K562 (cell line): ENCODE results near the gene CXCL17. TPM values are rescaled to one million over a fixed set of nuclear protein-coding genes. Genes with fewer than 3 reads are reported as not detected.
A peak's percentile ranks its signal among the peaks of the same experiment; 100 is the strongest.

Source experiments
- ATAC-seq: fragments of 200-7000 bp; cut with Tn5 transposase; 3 replicates; pipeline ENCODE4 v1.9.1; 2020; ENCODE audit warnings: moderate library complexity
- BruUV-seq: library from RNA; stranded (reverse); fragments of 400-500 nt; replicated peaks from 2 replicates; lab custom pipeline; 2021; lab: Mats Ljungman, UMichigan
- CTCF ChIA-PET: fragments of 300-600 bp; formaldehyde crosslinking; extraction: SDS; loops from one replicate; lab custom pipeline; 2021; ENCODE audit warnings: low intra/inter-chr PET ratio; lab: Yijun Ruan, JAX
- POLR2A ChIA-PET: fragments of 300-600, 350-650 bp; sonication (Branson Sonifier 250); formaldehyde crosslinking; extraction: SDS; loops from one replicate; lab custom pipeline; 2021; ENCODE audit warnings: antibody characterized with exemption, inconsistent platforms; lab: Yijun Ruan, JAX
- DNase-seq, 4 experiments: peaks; one replicate each; pipeline versions ENCODE4 v3.0.0 to v3.0.0-alpha.2; 2011 to 2018; ENCODE audit warnings: low spot score in 3 of 4, mixed read lengths in 3 of 4; ENCODE audit errors: extremely low read depth in 1 of 4
- FAIRE-seq: peaks from 2 replicates; lab custom pipeline; 2011; peaks lifted over from hg19 to GRCh38; lab: Jason Lieb, UNC
- H2AFZ ChIP-seq: 2 replicates; pipeline ENCODE4 v1.6.0; 2011; ENCODE audit warnings: low read depth, low read length, control low read depth, inconsistent platforms
- H3K27ac ChIP-seq: fragments of 200-600 bp; 3 replicates; pipeline ENCODE4 v1.8.0; 2011; ENCODE audit warnings: low read depth, mild to moderate bottlenecking, control low read depth, inconsistent platforms, low read length, moderate library complexity, mixed read lengths; ENCODE audit errors: extremely low read depth
- H3K27me3 ChIP-seq, 2 experiments: fragments of 300-600 bp in 1 of 2; 2 replicates in 1 of 2; 3 replicates in 1 of 2; pipeline versions ENCODE4 v1.6.0 to v1.8.0; 2011; ENCODE audit warnings: inconsistent platforms in 2 of 2, low read length in 2 of 2, mild to moderate bottlenecking in 1 of 2, mixed read lengths in 1 of 2, moderate library complexity in 1 of 2; ENCODE audit not compliant: control insufficient read depth in 2 of 2, insufficient read depth in 2 of 2
- H3K36me3 ChIP-seq: fragments of 300-600 bp; 3 replicates; pipeline ENCODE4 v1.8.0; 2011; ENCODE audit warnings: mild to moderate bottlenecking, low read length, inconsistent platforms; ENCODE audit not compliant: control insufficient read depth, insufficient read depth
- H3K4me1 ChIP-seq, 2 experiments: fragments of 200-600 bp in 1 of 2; replicated peaks in 1 of 2; 2 replicates in 1 of 2; 3 replicates in 1 of 2; pipeline versions ENCODE4 v1.5.1 to v1.8.0; 2011; ENCODE audit warnings: inconsistent platforms in 2 of 2, low read length in 2 of 2, mild to moderate bottlenecking in 1 of 2, mixed read lengths in 1 of 2, moderate library complexity in 1 of 2; ENCODE audit not compliant: control insufficient read depth in 2 of 2, insufficient read depth in 2 of 2
- H3K4me2 ChIP-seq: 2 replicates; pipeline ENCODE4 v1.6.1; 2011; ENCODE audit warnings: low read length, control low read depth, inconsistent platforms, mixed read lengths; ENCODE audit not compliant: insufficient read depth
- H3K4me3 ChIP-seq: fragments of 200-600 bp; sonication (generic), shearing (Covaris generic); 2 replicates; pipeline ENCODE4 v1.5.1; 2016; ENCODE audit warnings: control low read depth, inconsistent platforms
- H3K79me2 ChIP-seq: fragments of 200-600 bp; 3 replicates; pipeline ENCODE4 v1.8.0; 2011; ENCODE audit warnings: low read length, inconsistent platforms; ENCODE audit not compliant: control insufficient read depth, insufficient read depth
- H3K9ac ChIP-seq, 2 experiments: 2 replicates each; pipeline versions ENCODE4 v1.6.0 to v1.6.1; 2011; ENCODE audit warnings: low read depth in 2 of 2, low read length in 2 of 2, control low read depth in 1 of 2, inconsistent platforms in 1 of 2, mild to moderate bottlenecking in 1 of 2, mixed read lengths in 1 of 2; ENCODE audit not compliant: insufficient read depth in 1 of 2
- H3K9me1 ChIP-seq: one replicate; pipeline ENCODE4 v1.6.0; 2011; ENCODE audit warnings: inconsistent platforms, mild to moderate bottlenecking, low read length, moderate library complexity; ENCODE audit not compliant: control insufficient read depth, insufficient read depth
- H3K9me3 ChIP-seq: replicated peaks from 2 replicates; pipeline ENCODE4 v1.5.1; 2011; ENCODE audit warnings: low read depth, low read length, inconsistent platforms; ENCODE audit not compliant: control insufficient read depth, insufficient read depth
- H4K20me1 ChIP-seq: replicated peaks from 2 replicates; pipeline ENCODE4 v1.6.1; 2011; ENCODE audit warnings: low read length, inconsistent platforms, mixed read lengths; ENCODE audit not compliant: control insufficient read depth, insufficient read depth
- ATF7 ChIP-seq: fragments of 450-650 bp; IDR thresholded peaks from 2 replicates; pipeline ENCODE4 v1.7.1; 2014; ENCODE audit warnings: mild to moderate bottlenecking, moderate library complexity
- FOXK2 ChIP-seq, 2 experiments: fragments of 450-650 bp; IDR thresholded peaks in 1 of 2; conservative IDR thresholded peaks in 1 of 2; 2 replicates each; pipeline ENCODE4 v1.6.1; 2016; ENCODE audit warnings: low read depth in 2 of 2, mild to moderate bottlenecking in 1 of 2
- HSF4 ChIP-seq: fragments of 250-450 bp; sonication (Bioruptor Pico); IDR thresholded peaks from 2 replicates; pipeline ENCODE4 v2.1.2; 2022; ENCODE audit warnings: mild to moderate bottlenecking, moderate library complexity, borderline replicate concordance
- MYBL2 ChIP-seq, 2 experiments: fragments of 450-650 bp in 1 of 2; sonication (generic) in 1 of 2; formaldehyde crosslinking in 1 of 2; IDR thresholded peaks; 2 replicates each; pipeline versions ENCODE4 v1.6.1 to v1.8.1; 2017 to 2022; ENCODE audit warnings: borderline replicate concordance in 1 of 2, inconsistent platforms in 1 of 2, low read depth in 1 of 2, mild to moderate bottlenecking in 1 of 2, missing genetic modification reagents in 1 of 2, moderate library complexity in 1 of 2
- POLR2A ChIP-seq: fragments of 450-650 bp; conservative IDR thresholded peaks from 2 replicates; pipeline ENCODE4 v1.6.1; 2016
- REST ChIP-seq, 2 experiments: fragments of 450-650 bp; formaldehyde crosslinking in 1 of 2; IDR thresholded peaks; 2 replicates each; pipeline versions ENCODE4 v1.4.0 to v1.6.1; 2014 to 2020; ENCODE audit warnings: mild to moderate bottlenecking in 2 of 2, borderline replicate concordance in 1 of 2, low read depth in 1 of 2
- TEAD4 ChIP-seq, 2 experiments: sonication (generic) in 1 of 2; formaldehyde crosslinking in 1 of 2; IDR thresholded peaks; 2 replicates each; pipeline versions ENCODE4 v1.6.1 to v1.8.0; 2012 to 2022; ENCODE audit warnings: borderline replicate concordance in 1 of 2, inconsistent platforms in 1 of 2, low read length in 1 of 2, mild to moderate bottlenecking in 1 of 2, missing genetic modification reagents in 1 of 2
- ZFX ChIP-seq: sonication (generic); formaldehyde crosslinking; IDR thresholded peaks from 2 replicates; pipeline ENCODE4 v1.8.0; 2022; ENCODE audit warnings: mild to moderate bottlenecking, missing genetic modification reagents, moderate library complexity
- ZNF280A ChIP-seq: fragments of 450-650 bp; IDR thresholded peaks from 2 replicates; pipeline ENCODE4 v1.6.1; 2018; ENCODE audit warnings: mild to moderate bottlenecking, low read depth; ENCODE audit not compliant: partially characterized antibody
- ZNF311 ChIP-seq: fragments of 250-450 bp; sonication (Bioruptor Pico); IDR thresholded peaks from 2 replicates; pipeline ENCODE4 v1.4.0; 2020; ENCODE audit warnings: mild to moderate bottlenecking, moderate library complexity
- WGBS: fragments of 100-300 bp; shearing (Covaris generic); methylation state at CpG from one replicate; pipeline ENCODE4 v1.1.6; 2016; ENCODE audit warnings: low coverage, mixed read lengths; ENCODE audit not compliant: insufficient coverage; ENCODE audit errors: missing lambda C conversion rate; 5-methylcytosine and 5-hydroxymethylcytosine counted together
- in situ Hi-C: fragments of 300-500 bp; cut with MboI; formaldehyde crosslinking; loops from 4 replicates; pipeline ENCODE4 v1.15.0; 2018; ENCODE audit warnings: inconsistent platforms, mixed read lengths
- intact Hi-C: fragments of 100-400 bp; cut with micrococcal nuclease; formaldehyde crosslinking; loops from 2 replicates; pipeline ENCODE4 v1.14.2; 2022
- polyA plus RNA-seq, 8 experiments: library from polyadenylated mRNA; depleted of rRNA in 4 of 8; stranded (reverse) in 5 of 8; unstranded in 3 of 8; fragments of >200 nt; fragmentation: Nextera tagmentation in 2 of 8; fragmentation: Illumina TruSeq in 1 of 8; extraction: Ambion mirVana in 2 of 8; extraction: Trizol in 1 of 8; gene quantifications; 2 replicates each; pipeline versions ENCODE4 v1.2.1 to v1.2.3, GENCODE V29; 2011 to 2014; ENCODE audit warnings: inconsistent platforms in 1 of 8, missing spikeins in 1 of 8
- total RNA-seq, 7 experiments: library from RNA; depleted of rRNA in 6 of 7; stranded (reverse); fragments of >200 nt in 6 of 7; fragmentation: Illumina TruSeq in 2 of 7; extraction: Trizol in 2 of 7; gene quantifications; 2 replicates each; pipeline versions ENCODE4 v1.2.1 to v1.2.3, GENCODE V29; 2011 to 2021; ENCODE audit warnings: low replicate concordance in 1 of 7

Gene CXCL17
- total and polyA plus RNA-seq, 9 of the 15 experiments (the other 6 are each of a cell fraction or from before 2014, with no cell fraction given): 0.10 to 0.15 TPM; not detected in 7

GRCh38 chr19:42386974-42387707 lies 55.6 kb downstream of the CXCL17 start:
- WGBS: 1% methylated on average over 24 of the region's 48 CpGs
- DNase-seq: peak; percentile 69 to 88 (median 86)
- H3K36me3 ChIP-seq: no peaks in the 10 kb centered on the region
- peak overlapping the region; percentile 79 for H2AFZ ChIP-seq
- no TSS peak for BruUV-seq
- H3K79me2 ChIP-seq: no peaks in the 10 kb centered on the region
- peaks cover 28 to 37% of the 10 kb centered on the region in 2 experiments for H3K27me3 ChIP-seq
- peak; percentile 6 for FAIRE-seq
- no peaks in the 10 kb centered on the region for H3K9me1 ChIP-seq
- H3K9me3 ChIP-seq: no peaks in the 10 kb centered on the region
- H3K4me1 ChIP-seq: peaks cover 0 to 17% of the 10 kb centered on the region in 2 experiments; a peak in 2 of 5 replicates
- ChIA-PET POLR2A (interaction anchor here (0.7 to 1.1 kb wide), 3 partner anchors 10 to 169 kb away, joined by 3 to 8 read pairs (median 3); no protein-coding TSS in a partner anchor), CTCF (interaction anchor here (1.4 kb wide), 1 partner anchor 52 kb away, joined by 4 read pairs; no protein-coding TSS in a partner anchor)
- H3K4me2 ChIP-seq: peak overlapping the region; percentile 63
- H3K27ac ChIP-seq: no peak overlapping the region
- no peaks in the 10 kb centered on the region for H4K20me1 ChIP-seq
- H3K9ac ChIP-seq: peak overlapping the region in 1 of 2 experiments; percentile 79; a peak in 2 of 4 replicates
- peak overlapping the region; percentile 32 for H3K4me3 ChIP-seq
- intact Hi-C loops (no loop called here), in situ Hi-C loops (no loop called here)
- ATAC-seq: peak; percentile 96
- TF ChIP-seq POLR2A (no peak), FOXK2 (conservative IDR thresholded peaks at IDR 0.05 in 1 of 2, IDR thresholded peaks at IDR 0.05 in 1 of 2; ENCODE audit: low read depth in 2 of 2) (no peak), TEAD4 (IDR thresholded peaks at IDR 0.05; ENCODE audit: low read length) (no peak), TEAD4 (CRISPR knock-in tag; IDR thresholded peaks at IDR 0.05; ENCODE audit: borderline replicate concordance) (no peak), MYBL2 (IDR thresholded peaks at IDR 0.05; ENCODE audit: low read depth) (no peak), MYBL2 (CRISPR knock-in tag; IDR thresholded peaks at IDR 0.05; ENCODE audit: borderline replicate concordance) (no peak), HSF4 (CRISPR knock-in tag) (no peak), ATF7 (0 out of 2 replicates have a peak, but pooled peaks have one; percentile 62), ZNF280A (no peak), ZNF311 (CRISPR knock-in tag) (no peak), REST (IDR thresholded peaks at IDR 0.05; ENCODE audit: borderline replicate concordance) (peak; percentile 14; the same call in 1 of the 2 replicates), REST (CRISPR knock-in tag; IDR thresholded peaks at IDR 0.05; ENCODE audit: low read depth) (no peak), ZFX (CRISPR knock-in tag) (0 out of 2 replicates have a peak, but pooled peaks have one; percentile 26)
